Measurements from ENCODE around the gene MAP2K4. TPM values are rescaled to one million over a fixed set of nuclear protein-coding genes. Genes with fewer than 3 reads are reported as not detected.

The MAP2K4 gene
- total RNA-seq, 2 donors from 2014 or later = 49.0 to 54.6 TPM

- no peaks in the 10 kb centered on the region for H3K27me3 Mint-ChIP-seq (ENCODE audit: insufficient read depth)
- no peak overlapping the region for H3K27ac Mint-ChIP-seq
- Histone ChIP-seq H3K9me3 (ENCODE audit: control insufficient read depth, low read length) (no peaks in the 10 kb centered on the region), H3K27ac (ENCODE audit: low read depth, low read length) (no peak overlapping the region), H3K4me1 (ENCODE audit: control insufficient read depth, insufficient read depth, low read length) (no peaks in the 10 kb centered on the region), H3K4me3 (ENCODE audit: low read length) (no peak overlapping the region), H3K9ac (ENCODE audit: extremely low read depth, low read length, poor library complexity, severe bottlenecking) (no peak overlapping the region), H3K36me3 (ENCODE audit: control insufficient read depth, insufficient read depth, low read length) (no peaks in the 10 kb centered on the region), H3K27me3 (ENCODE audit: control insufficient read depth, insufficient read depth, low read length, poor library complexity, severe bottlenecking) (no peaks in the 10 kb centered on the region)
- no peak for TF ChIP-seq CTCF (conservative IDR thresholded peaks at IDR 0.05)
- no peak overlapping the region for H3K4me3 Mint-ChIP-seq
- no peaks in the 10 kb centered on the region for H3K4me1 Mint-ChIP-seq
- WGBS, 2 experiments (ENCODE audit: insufficient coverage in 1 of 2, insufficient read length in 1 of 2) = 92 to 96% methylated on average over 10 to 13 of the region's 13 CpGs
- no peak for DNase-seq
- H3K36me3 Mint-ChIP-seq (ENCODE audit: low read depth) = no peaks in the 10 kb centered on the region
- H3K9me3 Mint-ChIP-seq = no peaks in the 10 kb centered on the region
Measured at GRCh38 chr17:12178644-12179330, 158.1 kb downstream of the MAP2K4 start.

GRCh38 chr17:12180644-12181261, 160.1 kb downstream of the MAP2K4 start:
- Mint-ChIP-seq H3K27ac (no peak overlapping the region), H3K27me3 (ENCODE audit: insufficient read depth) (no peaks in the 10 kb centered on the region), H3K4me1 (no peaks in the 10 kb centered on the region), H3K4me3 (no peak overlapping the region), H3K9me3 (no peaks in the 10 kb centered on the region), H3K36me3 (ENCODE audit: low read depth) (no peaks in the 10 kb centered on the region)
- peak; percentile 94 for TF ChIP-seq CTCF (conservative IDR thresholded peaks at IDR 0.05)
- Histone ChIP-seq H3K36me3 (ENCODE audit: control insufficient read depth, insufficient read depth, low read length) (no peaks in the 10 kb centered on the region), H3K27ac (ENCODE audit: low read depth, low read length) (no peak overlapping the region), H3K9me3 (ENCODE audit: control insufficient read depth, low read length) (no peaks in the 10 kb centered on the region), H3K27me3 (ENCODE audit: control insufficient read depth, insufficient read depth, low read length, poor library complexity, severe bottlenecking) (no peaks in the 10 kb centered on the region), H3K9ac (ENCODE audit: extremely low read depth, low read length, poor library complexity, severe bottlenecking) (no peak overlapping the region), H3K4me1 (ENCODE audit: control insufficient read depth, insufficient read depth, low read length) (no peaks in the 10 kb centered on the region), H3K4me3 (ENCODE audit: low read length) (no peak overlapping the region)
- DNase-seq = peak; percentile 69
- WGBS, 2 experiments (ENCODE audit: insufficient coverage in 1 of 2, insufficient read length in 1 of 2) = 22% methylated on average over 5 of the region's 7 CpGs; no CpG with 5 or more reads in 1 of the 2 experiments

- Mint-ChIP-seq H3K27ac (no peak overlapping the region), H3K4me3 (no peak overlapping the region), H3K36me3 (ENCODE audit: low read depth) (no peaks in the 10 kb centered on the region), H3K4me1 (no peaks in the 10 kb centered on the region), H3K27me3 (ENCODE audit: insufficient read depth) (no peaks in the 10 kb centered on the region), H3K9me3 (peaks cover 12% of the 10 kb centered on the region)
- Histone ChIP-seq H3K4me1 (ENCODE audit: control insufficient read depth, insufficient read depth, low read length) (no peaks in the 10 kb centered on the region), H3K27me3 (ENCODE audit: control insufficient read depth, insufficient read depth, low read length, poor library complexity, severe bottlenecking) (no peaks in the 10 kb centered on the region), H3K27ac (ENCODE audit: low read depth, low read length) (no peak overlapping the region), H3K4me3 (ENCODE audit: low read length) (peak overlapping the region; percentile 54), H3K9me3 (ENCODE audit: control insufficient read depth, low read length) (peaks cover 28% of the 10 kb centered on the region), H3K9ac (ENCODE audit: extremely low read depth, low read length, poor library complexity, severe bottlenecking) (no peak overlapping the region), H3K36me3 (ENCODE audit: control insufficient read depth, insufficient read depth, low read length) (no peaks in the 10 kb centered on the region)
- 100% methylated on average over 1 of the region's 1 CpG; no CpG with 5 or more reads in 1 of the 2 experiments for WGBS, 2 experiments (ENCODE audit: insufficient coverage in 1 of 2, insufficient read length in 1 of 2)
- no peak for TF ChIP-seq CTCF (conservative IDR thresholded peaks at IDR 0.05)
- DNase-seq = no peak
Measured at GRCh38 chr17:12187658-12188057, 167.0 kb downstream of the MAP2K4 start.
